BLaER1 (cell line): Measurements from ENCODE around the gene RABGAP1.
"Not testable (repeated sequence)": the region's sequence is repeated elsewhere in the genome, so short reads cannot be mapped to it uniquely, and the experiment has no call there.

Experiments
- H3K27ac ChIP-seq: shearing (Covaris generic); formaldehyde crosslinking; 2 replicates; pipeline ENCODE4 v1.8.1; 2022
- H3K27me3 ChIP-seq: shearing (Covaris generic); formaldehyde crosslinking; 2 replicates; pipeline ENCODE4 v1.8.1; 2022
- H3K36me3 ChIP-seq: shearing (Covaris generic); formaldehyde crosslinking; 2 replicates; pipeline ENCODE4 v1.8.1; 2022
- H3K4me1 ChIP-seq: shearing (Covaris generic); formaldehyde crosslinking; 2 replicates; pipeline ENCODE4 v1.8.1; 2022
- H3K4me2 ChIP-seq: shearing (Covaris generic); formaldehyde crosslinking; 2 replicates; pipeline ENCODE4 v1.8.1; 2022
- H3K4me3 ChIP-seq: shearing (Covaris generic); formaldehyde crosslinking; 2 replicates; pipeline ENCODE4 v1.8.1; 2022
- H3K9ac ChIP-seq: shearing (Covaris generic); formaldehyde crosslinking; 2 replicates; pipeline ENCODE4 v1.8.1; 2022
- H3K9me3 ChIP-seq: shearing (Covaris generic); formaldehyde crosslinking; 2 replicates; pipeline ENCODE4 v1.8.1; 2022
- H4K20me1 ChIP-seq: shearing (Covaris generic); formaldehyde crosslinking; 2 replicates; pipeline ENCODE4 v1.8.1; 2022
- Cebpa-rat ChIP-seq: shearing (Covaris generic); IDR thresholded peaks from 2 replicates; pipeline ENCODE4 v1.8.1; 2022

Gene RABGAP1

DNA sequence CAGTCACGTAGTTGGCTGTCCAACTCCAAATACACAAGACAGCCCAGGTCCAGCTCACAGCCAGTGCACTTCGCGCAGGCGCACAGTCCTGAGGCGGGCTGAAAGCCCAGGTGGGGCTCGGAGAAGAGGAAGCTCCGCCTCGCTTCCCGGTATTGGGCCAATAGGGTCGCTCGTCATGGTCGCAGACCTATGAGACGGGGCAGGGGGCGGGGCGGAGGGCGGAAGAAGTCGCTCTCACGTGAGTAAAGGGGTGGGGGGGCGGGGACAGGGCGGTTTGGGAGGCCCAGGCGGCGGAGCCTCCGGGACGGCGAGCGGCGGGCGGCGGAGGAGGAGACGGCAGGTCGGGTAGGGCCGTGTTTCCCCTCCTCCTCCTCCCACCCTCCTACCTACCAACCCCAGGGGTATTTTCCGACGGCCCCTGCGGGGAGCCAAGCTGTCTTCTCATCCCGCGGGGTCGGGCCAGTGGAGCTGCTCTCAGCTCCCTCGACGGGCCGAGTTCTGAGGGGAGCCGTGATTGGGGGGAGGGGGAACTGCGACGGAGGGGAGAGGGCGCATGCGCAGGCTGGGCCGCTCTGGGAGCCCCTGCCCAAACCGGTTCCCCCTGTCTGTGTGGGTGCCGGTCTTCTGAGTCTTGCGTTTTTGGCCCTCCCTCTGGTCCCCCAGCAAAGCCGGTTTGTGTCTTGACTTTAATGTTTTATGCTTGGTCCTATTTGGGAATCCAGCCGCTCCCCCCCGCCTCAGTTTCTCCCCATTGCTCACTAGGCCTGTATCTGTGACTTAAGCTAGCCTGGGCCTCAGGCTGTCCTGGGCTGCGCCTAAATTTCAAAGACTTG is at the start of gene RABGAP1:
RABGAP1 (plus strand) TSS at position 272 of the 833 bp plus-strand sequence. CDS start 16,040 bp downstream, outside the sequence.
- Histone ChIP-seq H3K4me2 (peak within 1 kb of the TSS; percentile 95), H3K36me3 (peaks cover 36% of the 10 kb centered on the region), H3K9ac (peak within 1 kb of the TSS; percentile 91), H3K4me1 (peaks cover 16% of the 10 kb centered on the region), H3K4me3 (peak within 1 kb of the TSS; percentile 88), H4K20me1 (peaks cover 48% of the 10 kb centered on the region), H3K9me3 (no peaks in the 10 kb centered on the region), H3K27me3 (no peaks in the 10 kb centered on the region), H3K27ac (peak within 1 kb of the TSS; percentile 86)
- no peak for TF ChIP-seq Cebpa-rat

- H3K27me3 ChIP-seq, result no peaks in the 10 kb centered on the region
- no peaks in the 10 kb centered on the region for H3K9me3 ChIP-seq
- H4K20me1 ChIP-seq, result peaks cover 98% of the 10 kb centered on the region
- H3K4me1 ChIP-seq, result peaks cover 50% of the 10 kb centered on the region
- H3K4me3 ChIP-seq, result no peak overlapping the region
- H3K4me2 ChIP-seq, result peak overlapping the region; percentile 7
- peaks cover 46% of the 10 kb centered on the region for H3K36me3 ChIP-seq
- H3K27ac ChIP-seq, result no peak overlapping the region
- no peak for TF ChIP-seq Cebpa-rat
- no peak overlapping the region for H3K9ac ChIP-seq
Observed at GRCh38 chr9:122897969-122898368, 42.9 kb upstream of the RABGAP1 start.

DNA sequence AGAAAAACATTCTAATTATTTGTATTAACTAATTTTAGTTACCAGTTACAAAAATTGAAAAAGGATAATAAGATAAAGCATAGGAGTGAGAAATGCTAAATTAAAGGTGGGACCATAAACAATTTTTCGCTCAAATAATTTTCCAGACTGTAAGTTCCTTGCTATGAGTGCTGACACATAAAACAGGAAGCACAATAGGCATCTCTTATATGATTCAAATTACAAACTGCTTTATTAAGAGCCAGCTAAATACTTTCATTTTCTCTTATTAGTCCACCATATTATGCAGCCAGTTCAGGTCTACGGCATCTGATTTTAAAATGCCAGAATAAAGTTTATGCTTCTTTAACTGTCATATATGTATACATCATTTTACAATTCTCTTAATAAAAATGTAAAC is 40.0 kb upstream of the RABGAP1 start:
- H3K4me3 ChIP-seq, result no peak overlapping the region
- no peak for TF ChIP-seq Cebpa-rat
- H3K4me2 ChIP-seq, result peak overlapping the region; percentile 47
- H3K4me1 ChIP-seq, result peaks cover 55% of the 10 kb centered on the region
- H3K27ac ChIP-seq, result no peak overlapping the region
- peaks cover 18% of the 10 kb centered on the region for H3K36me3 ChIP-seq
- H3K27me3 ChIP-seq, result no peaks in the 10 kb centered on the region
- H3K9ac ChIP-seq, result no peak overlapping the region
- H3K9me3 ChIP-seq, result no peaks in the 10 kb centered on the region
- peaks cover 76% of the 10 kb centered on the region for H4K20me1 ChIP-seq

GRCh38 chr9:122904466-122904822 is 36.4 kb upstream of the RABGAP1 start:
- peak overlapping the region; percentile 90 for H3K4me2 ChIP-seq

GRCh38 chr9:122904823-122905710 is 35.8 kb upstream of the RABGAP1 start, which contains the start of gene RC3H2:
Gene RC3H2 (minus strand): TSS chr9:122905359. CDS start chr9:122897509, 7,850 bp downstream.
- peak; percentile 91 for TF ChIP-seq Cebpa-rat

More at GRCh38 chr9:122904466-122904822, 36.4 kb upstream of the RABGAP1 start:
- Histone ChIP-seq H3K4me1 (peaks cover 36% of the 10 kb centered on the region), H3K9ac (peak overlapping the region; percentile 99), H3K36me3 (no peaks in the 10 kb centered on the region), H3K27ac (peak overlapping the region; percentile 98), H3K27me3 (no peaks in the 10 kb centered on the region), H3K9me3 (no peaks in the 10 kb centered on the region), H4K20me1 (peaks cover 40% of the 10 kb centered on the region), H3K4me3 (peak overlapping the region; percentile 97)
- no peak for TF ChIP-seq Cebpa-rat

DNA sequence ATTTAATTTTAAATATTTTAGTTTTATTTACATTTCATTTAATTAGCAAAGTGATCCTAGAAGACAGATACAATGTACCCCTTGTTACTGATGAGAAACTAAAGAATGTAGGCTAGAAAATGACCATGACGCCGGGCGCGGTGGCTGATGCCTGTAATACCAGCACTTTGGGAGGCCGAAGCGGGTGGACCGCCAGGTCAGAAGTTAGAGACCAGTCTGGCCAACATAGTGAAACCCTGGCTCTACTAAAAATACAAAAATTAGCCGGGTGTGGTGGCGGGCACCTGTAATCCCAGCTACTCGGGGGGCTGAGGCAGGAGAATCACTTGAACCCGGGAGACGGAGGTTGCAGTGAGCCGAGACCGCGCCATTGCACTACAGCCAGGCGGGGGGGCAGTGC is 34.7 kb upstream of the RABGAP1 start:
- H3K4me3 ChIP-seq, H3K9me3 ChIP-seq, H3K9ac ChIP-seq, H3K27me3 ChIP-seq, H3K4me2 ChIP-seq, H3K27ac ChIP-seq, H3K36me3 ChIP-seq: not testable (repeated sequence)
- Histone ChIP-seq H4K20me1 (peaks cover 24% of the 10 kb centered on the region), H3K4me1 (peaks cover 23% of the 10 kb centered on the region)

More at GRCh38 chr9:122904823-122905710, 35.8 kb upstream of the RABGAP1 start, which contains the start of gene RC3H2:
- H3K4me3 ChIP-seq, result peak within 1 kb of the TSS; percentile 97
- no peaks in the 10 kb centered on the region for H3K36me3 ChIP-seq
- peaks cover 34% of the 10 kb centered on the region for H4K20me1 ChIP-seq
- H3K4me1 ChIP-seq, result peaks cover 31% of the 10 kb centered on the region
- no peaks in the 10 kb centered on the region for H3K27me3 ChIP-seq
- no peaks in the 10 kb centered on the region for H3K9me3 ChIP-seq
- peak within 1 kb of the TSS; percentile 90 for H3K4me2 ChIP-seq
- H3K9ac ChIP-seq, result peak within 1 kb of the TSS; percentile 99
- peak within 1 kb of the TSS; percentile 98 for H3K27ac ChIP-seq

DNA sequence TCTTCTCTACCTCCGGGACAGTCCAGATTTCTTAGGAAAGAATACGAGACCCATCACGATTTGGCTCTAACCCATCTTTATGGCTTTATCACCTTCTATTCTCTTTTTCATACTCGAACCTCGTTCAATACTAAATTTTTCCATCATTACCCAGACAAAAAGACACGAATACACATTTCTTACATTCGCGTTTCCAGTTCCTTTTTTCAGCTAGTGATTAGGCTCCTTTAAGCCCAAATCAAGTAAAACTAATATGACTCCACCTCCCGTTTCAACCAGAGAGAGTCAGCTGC is 28.2 kb upstream of the RABGAP1 start:
- Histone ChIP-seq H3K27ac (peak overlapping the region; percentile 71), H3K9me3 (peaks cover 8% of the 10 kb centered on the region), H3K4me2 (peak overlapping the region; percentile 73), H3K4me1 (peaks cover 18% of the 10 kb centered on the region), H3K4me3 (peak overlapping the region; percentile 72), H3K9ac (peak overlapping the region; percentile 71), H3K27me3 (peaks cover 16% of the 10 kb centered on the region; the same call in 1 of the 2 replicates), H4K20me1 (no peaks in the 10 kb centered on the region), H3K36me3 (peaks cover 14% of the 10 kb centered on the region)
- TF ChIP-seq Cebpa-rat, result no peak

- Histone ChIP-seq H3K36me3 (peaks cover 19% of the 10 kb centered on the region), H3K9ac (peak within 1 kb of the TSS; percentile 71), H3K27ac (peak within 1 kb of the TSS; percentile 71), H3K4me3 (peak within 1 kb of the TSS; percentile 72), H3K27me3 (peaks cover 16% of the 10 kb centered on the region; the same call in 1 of the 2 replicates), H4K20me1 (no peaks in the 10 kb centered on the region), H3K4me1 (peaks cover 18% of the 10 kb centered on the region), H3K4me2 (peak within 1 kb of the TSS; percentile 73), H3K9me3 (peaks cover 8% of the 10 kb centered on the region)
- TF ChIP-seq Cebpa-rat, result no peak
Observed at GRCh38 chr9:122912964-122913673, 27.7 kb upstream of the RABGAP1 start, which contains the start of gene ZBTB6. Gene ZBTB6 (minus strand): TSS chr9:122913323. CDS start chr9:122912072, 1,251 bp downstream.

GRCh38 chr9:122918310-122918709 is 22.5 kb upstream of the RABGAP1 start:
- Histone ChIP-seq H3K4me2 (no peak overlapping the region), H3K9me3 (peaks cover 6% of the 10 kb centered on the region), H3K27ac (no peak overlapping the region), H3K4me3 (no peak overlapping the region), H3K4me1 (peaks cover 6% of the 10 kb centered on the region), H3K9ac (no peak overlapping the region), H3K27me3 (peaks cover 10% of the 10 kb centered on the region; the same call in 1 of the 2 replicates), H3K36me3 (peaks cover 38% of the 10 kb centered on the region), H4K20me1 (no peaks in the 10 kb centered on the region)
- no peak for TF ChIP-seq Cebpa-rat
